ENCODE results near the gene IVD. TPM values are rescaled to one million over a fixed set of nuclear protein-coding genes. Genes with fewer than 3 reads are reported as not detected.

IVD gene
- total and polyA plus RNA-seq, 4 donors = 40.3 to 156 (median 94.4) TPM

- 58% methylated on average over 21 of the region's 21 CpGs for WGBS
- Histone ChIP-seq H3K9ac (ENCODE audit: low read depth in 1 of 2, low read length in 2 of 2) (no peak overlapping the region), H3K4me1 (ENCODE audit: control insufficient read depth in 4 of 4, insufficient read depth in 4 of 4, low read length in 3 of 4) (peaks cover 10 to 30% (median 24%) of the 10 kb centered on the region in 4 donors), H3K9me3 (ENCODE audit: control insufficient read depth in 4 of 4, low read length in 3 of 4) (no peaks in the 10 kb centered on the region), H3K4me3 (ENCODE audit: low read depth in 1 of 3, low read length in 3 of 3) (no peak overlapping the region), H3K27me3 (ENCODE audit: control insufficient read depth in 4 of 4, insufficient read depth in 4 of 4, low read length in 3 of 4) (peaks cover 0 to 6% (median 0%) of the 10 kb centered on the region in 4 donors), H3K36me3 (ENCODE audit: control insufficient read depth in 4 of 4, insufficient read depth in 3 of 4, low read depth in 1 of 4, low read length in 3 of 4) (no peaks in the 10 kb centered on the region), H3K27ac (ENCODE audit: low read depth in 1 of 2, low read length in 2 of 2) (no peak overlapping the region)
- TF ChIP-seq JUND (IDR thresholded peaks at IDR 0.05) = no peak
- DNase-seq (ENCODE audit: low spot score) = no peak
These were observed 32.4 kb downstream of the IVD start for GRCh38 chr15:40437752-40438687.

- 73% methylated on average over 12 of the region's 12 CpGs for WGBS
- Histone ChIP-seq H3K27me3 (ENCODE audit: control insufficient read depth in 4 of 4, insufficient read depth in 4 of 4, low read length in 3 of 4) (peaks cover 0 to 6% (median 0%) of the 10 kb centered on the region in 4 donors), H3K4me1 (ENCODE audit: control insufficient read depth in 4 of 4, insufficient read depth in 4 of 4, low read length in 3 of 4) (peaks cover 10 to 33% (median 24%) of the 10 kb centered on the region in 4 donors), H3K27ac (ENCODE audit: low read depth in 1 of 2, low read length in 2 of 2) (no peak overlapping the region), H3K4me3 (ENCODE audit: low read depth in 1 of 3, low read length in 3 of 3) (no peak overlapping the region), H3K9ac (ENCODE audit: low read depth in 1 of 2, low read length in 2 of 2) (no peak overlapping the region), H3K9me3 (ENCODE audit: control insufficient read depth in 4 of 4, low read length in 3 of 4) (no peaks in the 10 kb centered on the region), H3K36me3 (ENCODE audit: control insufficient read depth in 4 of 4, insufficient read depth in 3 of 4, low read depth in 1 of 4, low read length in 3 of 4) (no peaks in the 10 kb centered on the region)
- no peak for TF ChIP-seq FOXA1 (IDR thresholded peaks at IDR 0.05)
- no peak for TF ChIP-seq HNF4A (conservative IDR thresholded peaks at IDR 0.05)
- TF ChIP-seq YY1 (IDR thresholded peaks at IDR 0.05) = no peak
- TF ChIP-seq JUND (IDR thresholded peaks at IDR 0.05) = no peak
- no peak for TF ChIP-seq EGR1 (IDR thresholded peaks at IDR 0.05; ENCODE audit: low read depth in 2 of 2)
- TF ChIP-seq NR2F2 (IDR thresholded peaks at IDR 0.05) = no peak
- DNase-seq (ENCODE audit: low spot score) = no peak
These were observed 33.1 kb downstream of the IVD start for GRCh38 chr15:40438712-40439111.

- TF ChIP-seq GABPA (IDR thresholded peaks at IDR 0.05 in 1 of 2, conservative IDR thresholded peaks at IDR 0.05 in 1 of 2) (no peak), SP1 (IDR thresholded peaks at IDR 0.05) (no peak), RXRA (IDR thresholded peaks at IDR 0.05) (no peak), HNF4G (IDR thresholded peaks at IDR 0.05) (no peak)
- TF ChIP-seq, protein P1, sequence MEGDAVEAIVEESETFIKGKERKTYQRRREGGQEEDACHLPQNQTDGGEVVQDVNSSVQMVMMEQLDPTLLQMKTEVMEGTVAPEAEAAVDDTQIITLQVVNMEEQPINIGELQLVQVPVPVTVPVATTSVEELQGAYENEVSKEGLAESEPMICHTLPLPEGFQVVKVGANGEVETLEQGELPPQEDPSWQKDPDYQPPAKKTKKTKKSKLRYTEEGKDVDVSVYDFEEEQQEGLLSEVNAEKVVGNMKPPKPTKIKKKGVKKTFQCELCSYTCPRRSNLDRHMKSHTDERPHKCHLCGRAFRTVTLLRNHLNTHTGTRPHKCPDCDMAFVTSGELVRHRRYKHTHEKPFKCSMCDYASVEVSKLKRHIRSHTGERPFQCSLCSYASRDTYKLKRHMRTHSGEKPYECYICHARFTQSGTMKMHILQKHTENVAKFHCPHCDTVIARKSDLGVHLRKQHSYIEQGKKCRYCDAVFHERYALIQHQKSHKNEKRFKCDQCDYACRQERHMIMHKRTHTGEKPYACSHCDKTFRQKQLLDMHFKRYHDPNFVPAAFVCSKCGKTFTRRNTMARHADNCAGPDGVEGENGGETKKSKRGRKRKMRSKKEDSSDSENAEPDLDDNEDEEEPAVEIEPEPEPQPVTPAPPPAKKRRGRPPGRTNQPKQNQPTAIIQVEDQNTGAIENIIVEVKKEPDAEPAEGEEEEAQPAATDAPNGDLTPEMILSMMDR (IDR thresholded peaks at IDR 0.05; ENCODE audit: low read depth, low read length, missing input control) = no peak
- H3K36me3 ChIP-seq (ENCODE audit: control insufficient read depth in 4 of 4, insufficient read depth in 3 of 4, low read depth in 1 of 4, low read length in 3 of 4) = no peaks in the 10 kb centered on the region
- peak overlapping the region in 2 of 3 donors; percentile 64 to 91 for H3K4me3 ChIP-seq (ENCODE audit: low read depth in 1 of 3, low read length in 3 of 3)
- H3K9ac ChIP-seq (ENCODE audit: low read depth in 1 of 2, low read length in 2 of 2) = no peak overlapping the region
- H3K27ac ChIP-seq (ENCODE audit: low read depth in 1 of 2, low read length in 2 of 2) = no peak overlapping the region
- no peak for DNase-seq (ENCODE audit: low spot score)
- 32% methylated on average over 15 of the region's 15 CpGs for WGBS
- peaks cover 10 to 33% (median 24%) of the 10 kb centered on the region in 4 donors for H3K4me1 ChIP-seq (ENCODE audit: control insufficient read depth in 4 of 4, insufficient read depth in 4 of 4, low read length in 3 of 4)
- peaks cover 0 to 6% (median 0%) of the 10 kb centered on the region in 4 donors for H3K27me3 ChIP-seq (ENCODE audit: control insufficient read depth in 4 of 4, insufficient read depth in 4 of 4, low read length in 3 of 4)
- no peaks in the 10 kb centered on the region for H3K9me3 ChIP-seq (ENCODE audit: control insufficient read depth in 4 of 4, low read length in 3 of 4)
These were observed 33.9 kb downstream of the IVD start for GRCh38 chr15:40439461-40439959.

Measured in liver (tissue), 9 donors.